HepG2 (cell line): ENCODE results near the gene NYNRIN. TPM values are rescaled to one million over a fixed set of nuclear protein-coding genes. Genes with fewer than 3 reads are reported as not detected.
A peak's percentile ranks its signal among the peaks of the same experiment; 100 is the strongest.

Experiments used
- ATF4 ChIP-seq, 2 experiments: fragments of 450-650 bp in 1 of 2; sonication (generic) in 1 of 2; formaldehyde crosslinking; IDR thresholded peaks; 2 replicates each; pipeline versions ENCODE4 v1.5.0 to v1.8.0; 2020 to 2022; ENCODE audit warnings: mild to moderate bottlenecking in 1 of 2, missing genetic modification reagents in 1 of 2
- EHMT2 ChIP-seq: fragments of 200-600 bp; sonication (generic); IDR thresholded peaks from 2 replicates; pipeline ENCODE4 v1.7.0; 2017; ENCODE audit warnings: antibody characterized with exemption, low read depth, low read length, borderline replicate concordance
- HOMEZ ChIP-seq: IDR thresholded peaks from 2 replicates; pipeline ENCODE4 v1.6.1; 2016; ENCODE audit warnings: low read depth
- IRX3 ChIP-seq: sonication (generic); formaldehyde crosslinking; IDR thresholded peaks from 2 replicates; pipeline ENCODE4 v1.8.1; 2023; ENCODE audit warnings: mild to moderate bottlenecking, low read depth, missing genetic modification reagents, borderline replicate concordance
- JUND ChIP-seq: sonication (generic); formaldehyde crosslinking; IDR thresholded peaks from 2 replicates; pipeline ENCODE4 v1.8.0; 2022; ENCODE audit warnings: mild to moderate bottlenecking, missing genetic modification reagents
- KAT2B ChIP-seq: fragments of 150-350 bp; IDR thresholded peaks from 2 replicates; pipeline ENCODE4 v1.6.1; 2014; ENCODE audit warnings: low read depth, low read length, borderline replicate concordance
- KDM1A ChIP-seq: IDR thresholded peaks from 2 replicates; pipeline ENCODE4 v1.6.1; 2016; ENCODE audit warnings: missing compliant biosample characterization
- KDM3A ChIP-seq: IDR thresholded peaks from 2 replicates; pipeline ENCODE4 v1.6.1; 2018; ENCODE audit warnings: low read depth, missing compliant biosample characterization
- LCORL ChIP-seq, 2 experiments: fragments of 450-650 bp in 1 of 2; sonication (generic) in 1 of 2; formaldehyde crosslinking in 1 of 2; IDR thresholded peaks; 2 replicates each; pipeline versions ENCODE4 v1.5.0 to v1.6.1; 2017 to 2020; ENCODE audit warnings: antibody characterized with exemption in 1 of 2, missing genetic modification reagents in 1 of 2
- MYC ChIP-seq: sonication (generic); formaldehyde crosslinking; IDR thresholded peaks from 2 replicates; pipeline ENCODE4 v1.9.0; 2021; ENCODE audit warnings: missing genetic modification reagents, borderline replicate concordance
- NR2C2 ChIP-seq: sonication (generic); formaldehyde crosslinking; IDR thresholded peaks from 2 replicates; pipeline ENCODE4 v1.4.0; 2020; ENCODE audit warnings: missing genetic modification reagents, mild to moderate bottlenecking, moderate library complexity, borderline replicate concordance
- PREB ChIP-seq: sonication (generic); formaldehyde crosslinking; IDR thresholded peaks from 2 replicates; pipeline ENCODE4 v1.4.0; 2020; ENCODE audit warnings: missing genetic modification reagents
- PTBP1 ChIP-seq: fragments of 200-400 bp; formaldehyde crosslinking; IDR thresholded peaks from 2 replicates; pipeline ENCODE4 v1.6.1; 2018; ENCODE audit warnings: low read length, low read depth; ENCODE audit not compliant: poor library complexity, severe bottlenecking
- RFX3 ChIP-seq: IDR thresholded peaks from 2 replicates; pipeline ENCODE4 v1.6.1; 2016; ENCODE audit warnings: missing biosample characterization, missing genetic modification reagents
- SIN3A ChIP-seq: IDR thresholded peaks from 2 replicates; pipeline ENCODE4 v1.6.1; 2011; ENCODE audit warnings: low read depth, mild to moderate bottlenecking, control low read depth, low read length, borderline replicate concordance
- TBX2 ChIP-seq: sonication (generic); formaldehyde crosslinking; IDR thresholded peaks from 2 replicates; pipeline ENCODE4 v1.5.0; 2020; ENCODE audit warnings: missing genetic modification reagents, mild to moderate bottlenecking, borderline replicate concordance
- ZBTB39 ChIP-seq: sonication (generic); formaldehyde crosslinking; IDR thresholded peaks from 2 replicates; pipeline ENCODE4 v1.5.0; 2020; ENCODE audit warnings: missing genetic modification reagents
- ZMYM4 ChIP-seq: sonication (generic); formaldehyde crosslinking; IDR thresholded peaks from 2 replicates; pipeline ENCODE4 v1.8.1; 2023; ENCODE audit warnings: mild to moderate bottlenecking, missing genetic modification reagents
- ZNF124 ChIP-seq: sonication (generic); formaldehyde crosslinking; IDR thresholded peaks from 2 replicates; pipeline ENCODE4 v1.4.0; 2020; ENCODE audit warnings: missing genetic modification reagents
- ZNF709 ChIP-seq: sonication (generic); formaldehyde crosslinking; IDR thresholded peaks from 2 replicates; pipeline ENCODE4 v1.5.0; 2020; ENCODE audit warnings: mild to moderate bottlenecking, missing genetic modification reagents
- ZNF740 ChIP-seq: sonication (generic); formaldehyde crosslinking; IDR thresholded peaks from 2 replicates; pipeline ENCODE4 v1.4.0; 2020; ENCODE audit warnings: missing genetic modification reagents
- ZNF792 ChIP-seq: IDR thresholded peaks from 2 replicates; pipeline ENCODE4 v1.6.1; 2016
- polyA plus RNA-seq, 8 experiments: library from polyadenylated mRNA; depleted of rRNA in 3 of 8; stranded (reverse) in 7 of 8; unstranded in 1 of 8; fragments of >200 nt; fragmentation: Illumina TruSeq in 4 of 8; extraction: Trizol in 4 of 8; gene quantifications; 2 replicates each; pipeline versions ENCODE4 v1.2.1 to v1.2.3, GENCODE V29; 2011 to 2016; ENCODE audit warnings: low read depth in 4 of 8, missing spikeins in 1 of 8, mixed read lengths in 1 of 8; ENCODE audit not compliant: insufficient read depth in 1 of 8
- total RNA-seq, 5 experiments: library from RNA; depleted of rRNA; stranded (reverse); fragments of >200 nt; fragmentation: Illumina TruSeq; extraction: Trizol; gene quantifications; 2 replicates each; pipeline ENCODE4 v1.2.3, GENCODE V29; 2016; ENCODE audit warnings: low read depth in 1 of 5

NYNRIN gene
- total and polyA plus RNA-seq, 2 of the 13 experiments (the other 11 are each of a cell fraction or from before 2014, with no cell fraction given) = 0.63 to 1.1 TPM

GRCh38 chr14:24443053-24443665 is 44.4 kb downstream of the NYNRIN start (continued):
- TF ChIP-seq ZMYM4 (CRISPR knock-in tag) = no peak
- TF ChIP-seq ZNF124 (CRISPR knock-in tag) = 0 out of 2 replicates have a peak, but pooled peaks have one; percentile 17
- TF ChIP-seq KAT2B = no peak
- no peak for TF ChIP-seq SIN3A
- peak; percentile 80 for TF ChIP-seq LCORL (IDR thresholded peaks at IDR 0.05)
- TF ChIP-seq LCORL (CRISPR knock-in tag; IDR thresholded peaks at IDR 0.05) = no peak
- TF ChIP-seq PREB (CRISPR knock-in tag) = no peak
- no peak for TF ChIP-seq KDM3A (CRISPR knock-in tag)
- TF ChIP-seq JUND (CRISPR knock-in tag) = no peak
- peak; percentile 96 for TF ChIP-seq NR2C2 (CRISPR knock-in tag)
- TF ChIP-seq ZBTB39 (CRISPR knock-in tag) = 0 out of 2 replicates have a peak, but pooled peaks have one; percentile 26
- TF ChIP-seq TBX2 (CRISPR knock-in tag) = peak; percentile 4; the same call in 1 of the 2 replicates
- TF ChIP-seq ZNF792 (CRISPR knock-in tag) = no peak
- no peak for TF ChIP-seq KDM1A (CRISPR knock-in tag)
- TF ChIP-seq HOMEZ = no peak; the same call in 1 of the 2 replicates
- TF ChIP-seq MYC (CRISPR knock-in tag) = no peak
- peak in 1 of 2 experiments; percentile 57; a peak in 1 of 4 replicates for TF ChIP-seq ATF4 (CRISPR knock-in tag; IDR thresholded peaks at IDR 0.05)
- peak; percentile 56; the same call in 1 of the 2 replicates for TF ChIP-seq EHMT2
- TF ChIP-seq ZNF709 = no peak
- 0 out of 2 replicates have a peak, but pooled peaks have one; percentile 0 for TF ChIP-seq RFX3 (CRISPR knock-in tag)
- TF ChIP-seq IRX3 (CRISPR knock-in tag) = 0 out of 2 replicates have a peak, but pooled peaks have one; percentile 13
- TF ChIP-seq PTBP1 = no peak
- no peak for TF ChIP-seq ZNF740 (CRISPR knock-in tag)
